Tibial nerve (tissue), 4 donors: Measurements from ENCODE around the gene BCL2. TPM values are rescaled to one million over a fixed set of nuclear protein-coding genes. Genes with fewer than 3 reads are reported as not detected.

ENCODE experiments used
- DNase-seq, 2 donors: peaks; one replicate each; pipeline ENCODE4 v3.0.0-alpha.2; 2019; ENCODE audit warnings: low spot score in 2 of 2
- H3K27ac ChIP-seq, 4 donors: fragments of 200-600 bp; sonication (generic) in 3 of 4; one replicate each; pipeline ENCODE4 v1.5.1; 2017 to 2019; ENCODE audit warnings: mild to moderate bottlenecking in 1 of 4
- H3K27me3 ChIP-seq, 2 donors: fragments of 200-600 bp; sonication (generic) in 1 of 2; one replicate each; pipeline versions ENCODE4 v1.5.1 to v1.6.0; 2017 to 2019
- H3K36me3 ChIP-seq, 3 donors: fragments of 200-600 bp; sonication (generic); one replicate each; pipeline ENCODE4 v1.5.1; 2018 to 2019
- H3K4me1 ChIP-seq, 4 donors: fragments of 200-600 bp; sonication (generic) in 3 of 4; one replicate each; pipeline ENCODE4 v1.5.1; 2017 to 2019
- H3K4me3 ChIP-seq, 4 donors: fragments of 200-600 bp; sonication (generic) in 3 of 4; one replicate each; pipeline ENCODE4 v1.5.1; 2017 to 2019; ENCODE audit warnings: mild to moderate bottlenecking in 1 of 4, moderate library complexity in 1 of 4
- H3K9me3 ChIP-seq, 4 donors: fragments of 200-600 bp; sonication (generic) in 3 of 4; one replicate each; pipeline ENCODE4 v1.5.1; 2017 to 2019
- EP300 ChIP-seq, 2 donors: sonication (generic); formaldehyde crosslinking; IDR thresholded peaks; one replicate each; pipeline ENCODE4 v1.6.1; 2017; ENCODE audit warnings: antibody characterized with exemption in 2 of 2, mild to moderate bottlenecking in 1 of 2
- POLR2A ChIP-seq, 2 donors: fragments of 450-650 bp; IDR thresholded peaks; one replicate each; pipeline ENCODE4 v1.6.1; 2017; ENCODE audit warnings: antibody characterized with exemption in 2 of 2, mild to moderate bottlenecking in 2 of 2, moderate library complexity in 2 of 2
- WGBS, 2 donors: methylation state at CpG; one replicate each; pipeline ENCODE4 v1.1.5; 2018; 5-methylcytosine and 5-hydroxymethylcytosine counted together
- total RNA-seq, 4 donors: library from RNA; depleted of rRNA; stranded (reverse); fragments of >200 nt; gene quantifications; one replicate each; pipeline ENCODE4 v1.1.0, GENCODE V29; 2016
- TF ChIP-seq, protein P1 (sequence below), 5 experiments: fragments of 200-600 bp in 3 of 5; fragments of 450-650 bp in 2 of 5; sonication (generic) in 3 of 5; IDR thresholded peaks; one replicate each; pipeline ENCODE4 v1.5.1; 2016 to 2019; ENCODE audit warnings: antibody characterized with exemption in 5 of 5, mild to moderate bottlenecking in 3 of 5, moderate library complexity in 2 of 5

Gene BCL2
- total RNA-seq, 4 donors from 2014 or later: 54.7 to 79.1 (median 67.0) TPM

DNA sequence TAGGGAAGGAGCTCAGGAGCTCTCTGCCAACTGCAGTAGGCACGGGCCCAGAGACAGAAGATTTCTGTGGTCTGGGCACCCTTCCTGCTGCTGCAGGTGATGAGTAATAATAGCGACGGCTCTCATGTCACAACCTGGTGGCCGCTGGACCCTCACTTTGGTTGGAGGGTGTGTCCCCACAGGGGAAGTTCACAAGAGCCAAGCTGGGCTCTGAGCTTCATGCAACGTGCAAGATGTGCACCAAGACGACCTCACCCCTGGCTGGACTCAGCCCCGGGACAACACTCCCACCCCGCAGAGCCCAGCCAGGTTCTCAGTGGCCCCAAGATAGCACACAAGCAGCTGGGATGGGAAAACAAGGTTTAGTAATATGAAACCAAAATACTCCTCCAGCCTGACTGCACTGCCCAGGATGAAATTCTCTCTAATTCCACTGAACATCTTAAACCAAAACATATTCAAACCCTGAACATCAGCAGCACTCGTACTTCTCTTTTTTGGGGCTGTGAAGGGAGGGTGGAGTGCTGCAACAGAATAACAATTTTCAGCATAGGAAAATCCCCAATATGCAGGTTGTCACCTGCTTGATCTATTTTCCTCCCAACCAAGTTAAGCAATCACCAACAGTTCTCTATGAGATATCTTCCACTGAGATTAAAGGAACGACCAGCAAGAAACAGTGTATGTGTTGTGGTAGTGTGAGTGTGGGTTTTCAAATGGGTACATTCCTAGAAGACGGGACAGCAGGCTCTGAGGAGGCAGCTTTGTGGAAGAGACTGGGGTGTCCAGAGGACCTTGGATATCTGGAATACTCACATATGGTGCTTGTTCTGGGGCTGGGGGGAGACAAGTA lies 26.5 kb downstream of the BCL2 start:
- TF ChIP-seq EP300 (IDR thresholded peaks at IDR 0.05): no peak
- H3K27ac ChIP-seq: peak overlapping the region in 2 of 4 donors; percentile 2 to 38
- peaks cover 0 to 64% (median 53%) of the 10 kb centered on the region in 4 donors for H3K4me1 ChIP-seq
- H3K9me3 ChIP-seq: no peaks in the 10 kb centered on the region
- WGBS, 2 donors: 65% methylated on average over 11 of the region's 11 CpGs
- no peak overlapping the region for H3K4me3 ChIP-seq
- DNase-seq: no peak
- H3K36me3 ChIP-seq: no peaks in the 10 kb centered on the region
- H3K27me3 ChIP-seq: no peaks in the 10 kb centered on the region

DNA sequence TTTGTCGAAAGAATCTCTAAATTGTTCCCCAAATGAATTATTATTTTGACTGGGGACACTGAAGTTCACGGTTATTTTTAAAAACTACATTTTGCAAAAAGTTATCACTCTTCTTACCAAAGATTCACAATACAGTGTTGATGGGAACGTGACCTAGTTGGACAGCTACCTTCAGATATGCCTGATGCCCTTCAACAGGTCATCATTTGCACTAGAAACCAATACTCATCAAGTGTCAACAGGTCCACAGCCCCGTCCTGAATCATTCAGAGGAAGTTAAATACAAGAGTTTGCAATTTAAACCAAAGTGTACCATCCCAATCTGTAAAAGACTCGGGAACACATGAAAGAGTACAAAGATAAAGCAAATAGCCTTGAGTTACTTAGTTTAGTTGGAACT lies 28.3 kb downstream of the BCL2 start:
- no peaks in the 10 kb centered on the region for H3K36me3 ChIP-seq
- peaks cover 0 to 73% (median 54%) of the 10 kb centered on the region in 4 donors for H3K4me1 ChIP-seq
- TF ChIP-seq POLR2A (IDR thresholded peaks at IDR 0.05) (no peak), EP300 (IDR thresholded peaks at IDR 0.05) (no peak)
- TF ChIP-seq, protein P1, sequence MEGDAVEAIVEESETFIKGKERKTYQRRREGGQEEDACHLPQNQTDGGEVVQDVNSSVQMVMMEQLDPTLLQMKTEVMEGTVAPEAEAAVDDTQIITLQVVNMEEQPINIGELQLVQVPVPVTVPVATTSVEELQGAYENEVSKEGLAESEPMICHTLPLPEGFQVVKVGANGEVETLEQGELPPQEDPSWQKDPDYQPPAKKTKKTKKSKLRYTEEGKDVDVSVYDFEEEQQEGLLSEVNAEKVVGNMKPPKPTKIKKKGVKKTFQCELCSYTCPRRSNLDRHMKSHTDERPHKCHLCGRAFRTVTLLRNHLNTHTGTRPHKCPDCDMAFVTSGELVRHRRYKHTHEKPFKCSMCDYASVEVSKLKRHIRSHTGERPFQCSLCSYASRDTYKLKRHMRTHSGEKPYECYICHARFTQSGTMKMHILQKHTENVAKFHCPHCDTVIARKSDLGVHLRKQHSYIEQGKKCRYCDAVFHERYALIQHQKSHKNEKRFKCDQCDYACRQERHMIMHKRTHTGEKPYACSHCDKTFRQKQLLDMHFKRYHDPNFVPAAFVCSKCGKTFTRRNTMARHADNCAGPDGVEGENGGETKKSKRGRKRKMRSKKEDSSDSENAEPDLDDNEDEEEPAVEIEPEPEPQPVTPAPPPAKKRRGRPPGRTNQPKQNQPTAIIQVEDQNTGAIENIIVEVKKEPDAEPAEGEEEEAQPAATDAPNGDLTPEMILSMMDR (IDR thresholded peaks at IDR 0.05): no peak
- DNase-seq: no peak
- 89 to 93% methylated on average over 5 of the region's 5 CpGs for WGBS, 2 donors
- H3K27ac ChIP-seq: peak overlapping the region in 1 of 4 donors; percentile 54
- H3K4me3 ChIP-seq: no peak overlapping the region
- no peaks in the 10 kb centered on the region for H3K9me3 ChIP-seq
- H3K27me3 ChIP-seq: no peaks in the 10 kb centered on the region

DNA sequence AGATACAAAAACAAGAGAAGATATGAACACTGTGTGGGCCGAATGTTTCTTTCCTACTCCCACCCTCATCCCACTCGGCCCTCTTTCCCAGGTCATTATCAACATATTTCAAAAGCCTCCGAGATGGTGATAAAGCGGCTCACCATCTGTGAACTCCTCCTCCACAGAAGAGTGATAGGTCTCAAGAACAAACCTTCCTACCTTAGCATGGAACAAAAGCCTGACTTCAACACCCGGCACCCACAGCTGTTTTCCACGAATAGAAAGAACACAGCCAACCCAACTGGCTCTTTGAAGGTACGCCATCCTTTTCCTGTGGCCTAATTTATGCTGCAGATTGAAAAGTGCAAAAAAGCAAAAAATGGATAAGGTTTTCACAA lies 28.8 kb downstream of the BCL2 start:
- H3K4me1 ChIP-seq: peaks cover 0 to 78% (median 56%) of the 10 kb centered on the region in 4 donors

DNA sequence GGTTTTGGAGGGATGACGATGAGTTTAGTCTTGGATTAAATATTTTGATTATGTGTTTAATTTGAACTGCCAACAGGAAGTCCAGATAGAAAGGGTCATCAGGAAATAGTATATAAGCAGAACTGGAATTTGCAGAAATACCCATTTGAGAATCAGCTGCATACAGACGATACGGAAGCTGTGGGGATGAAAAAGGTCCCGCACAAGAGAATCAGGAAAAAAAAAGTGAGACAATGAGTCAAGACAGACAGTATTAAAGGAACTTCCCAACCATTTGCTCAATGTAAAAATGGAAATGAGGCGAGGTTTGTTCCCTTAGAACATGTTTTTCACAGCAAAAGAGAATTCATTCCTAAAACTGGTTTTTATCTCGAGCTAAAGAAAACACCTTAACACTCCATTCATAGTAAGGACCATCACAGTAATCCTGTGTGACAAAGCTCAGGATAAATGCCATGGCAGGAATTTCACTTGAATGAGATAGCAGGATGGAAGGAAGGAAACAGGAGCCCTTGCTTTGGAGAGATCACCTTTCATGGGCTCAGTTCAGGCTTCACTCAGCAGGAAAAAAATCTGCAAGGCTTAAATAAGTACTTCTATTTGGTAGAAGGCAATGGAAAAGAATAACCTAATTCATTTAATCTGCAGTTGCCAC lies 29.3 kb downstream of the BCL2 start:
- Histone ChIP-seq H3K27ac (peak overlapping the region in 3 of 4 donors; percentile 54 to 84 (median 69)), H3K9me3 (no peaks in the 10 kb centered on the region), H3K36me3 (no peaks in the 10 kb centered on the region), H3K27me3 (no peaks in the 10 kb centered on the region), H3K4me3 (no peak overlapping the region), H3K4me1 (peaks cover 0 to 83% (median 56%) of the 10 kb centered on the region in 4 donors)
- WGBS, 2 donors: 76 to 88% methylated on average over 6 of the region's 6 CpGs
- DNase-seq: no peak
- TF ChIP-seq, protein P1 (IDR thresholded peaks at IDR 0.05): no peak
- TF ChIP-seq POLR2A (IDR thresholded peaks at IDR 0.05) (no peak), EP300 (IDR thresholded peaks at IDR 0.05) (no peak)

More for the DNA sequence above, 28.8 kb downstream of the BCL2 start:
- H3K36me3 ChIP-seq: no peaks in the 10 kb centered on the region
- no peaks in the 10 kb centered on the region for H3K27me3 ChIP-seq
- H3K27ac ChIP-seq: peak overlapping the region in 3 of 4 donors; percentile 54 to 84 (median 69)
- WGBS, 2 donors: 59 to 71% methylated on average over 7 of the region's 7 CpGs
- H3K9me3 ChIP-seq: no peaks in the 10 kb centered on the region
- TF ChIP-seq POLR2A (IDR thresholded peaks at IDR 0.05) (no peak), EP300 (IDR thresholded peaks at IDR 0.05) (no peak)
- TF ChIP-seq, protein P1 (IDR thresholded peaks at IDR 0.05): no peak
- no peak overlapping the region for H3K4me3 ChIP-seq
- DNase-seq: no peak

DNA sequence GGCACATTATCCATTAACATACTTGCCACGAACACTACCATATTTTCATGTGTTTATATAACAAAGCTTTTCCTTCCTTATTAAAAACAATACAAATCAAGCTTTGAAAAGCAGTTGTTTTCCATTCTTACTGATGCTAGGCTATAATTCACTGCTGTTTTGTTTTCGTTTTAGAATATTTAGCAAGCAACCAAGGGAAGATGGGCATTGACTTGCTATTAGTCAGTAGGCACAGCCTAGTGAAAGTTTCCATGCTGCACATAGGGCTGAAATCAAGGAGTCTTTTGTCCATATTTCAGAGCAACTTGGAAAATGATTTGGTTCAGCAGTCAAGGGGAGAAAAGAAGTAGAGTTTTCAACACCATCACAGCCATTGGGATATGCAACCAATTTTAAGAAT lies 31.3 kb downstream of the BCL2 start:
- WGBS, 2 donors: 28 to 38% methylated on average over 2 of the region's 2 CpGs
- no peaks in the 10 kb centered on the region for H3K9me3 ChIP-seq
- H3K27ac ChIP-seq: peak overlapping the region in 3 of 4 donors; percentile 40 to 84 (median 69)
- no peak for DNase-seq
- peaks cover 0 to 93% (median 63%) of the 10 kb centered on the region in 4 donors for H3K4me1 ChIP-seq
- H3K36me3 ChIP-seq: no peaks in the 10 kb centered on the region
- H3K27me3 ChIP-seq: no peaks in the 10 kb centered on the region
- H3K4me3 ChIP-seq: no peak overlapping the region
- TF ChIP-seq, protein P1 (IDR thresholded peaks at IDR 0.05): no peak
- no peak for TF ChIP-seq EP300 (IDR thresholded peaks at IDR 0.05)
- no peak for TF ChIP-seq POLR2A (IDR thresholded peaks at IDR 0.05)
